Body of pancreas (tissue), 4 donors: ENCODE data around the gene TMEM134.

Experiments used
- CTCF ChIP-seq, 7 experiments: fragments of 450-650 bp in 4 of 7; fragments of 200-600 bp in 3 of 7; sonication (generic) in 3 of 7; IDR thresholded peaks; one replicate each; pipeline ENCODE4 v1.5.1; 2016 to 2019; ENCODE audit warnings: antibody characterized with exemption in 7 of 7
- POLR2A ChIP-seq, 3 donors: fragments of 450-650 bp; IDR thresholded peaks; one replicate each; pipeline ENCODE4 v1.6.1; 2016; ENCODE audit warnings: antibody characterized with exemption in 3 of 3, mild to moderate bottlenecking in 2 of 3

DNA sequence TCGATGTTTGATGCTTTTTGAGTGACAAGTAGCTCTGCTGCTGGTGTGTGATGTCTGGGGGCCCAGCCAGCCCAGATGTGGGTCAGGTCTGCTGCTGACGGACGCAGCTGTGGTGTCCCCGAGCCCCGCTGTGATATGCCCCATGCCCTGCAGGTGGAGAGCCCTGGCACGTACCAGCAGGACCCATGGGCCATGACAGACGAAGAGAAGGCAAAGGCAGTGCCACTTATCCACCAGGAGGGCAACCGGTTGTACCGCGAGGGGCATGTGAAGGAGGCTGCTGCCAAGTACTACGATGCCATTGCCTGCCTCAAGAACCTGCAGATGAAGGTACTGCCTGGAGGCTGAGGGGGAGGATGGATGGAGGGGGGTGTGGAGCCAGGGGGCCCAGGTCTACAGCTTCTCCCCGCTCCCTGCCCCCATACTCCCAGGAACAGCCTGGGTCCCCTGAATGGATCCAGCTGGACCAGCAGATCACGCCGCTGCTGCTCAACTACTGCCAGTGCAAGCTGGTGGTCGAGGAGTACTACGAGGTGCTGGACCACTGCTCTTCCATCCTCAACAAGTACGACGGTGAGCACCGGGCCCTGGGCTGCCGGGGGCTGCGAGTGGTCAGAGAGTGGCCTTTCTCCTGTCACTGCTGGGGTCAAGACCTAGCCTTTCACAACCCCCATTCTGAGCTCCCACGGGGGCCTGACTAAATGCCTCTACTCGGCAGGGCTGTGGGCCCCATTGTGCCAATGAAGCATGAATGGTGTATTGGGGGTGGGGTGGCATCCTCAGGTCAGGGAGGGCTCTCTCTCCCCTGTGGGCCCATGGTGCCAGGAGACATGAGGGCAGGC is 21.1 kb upstream of the TMEM134 start:
- no peak for TF ChIP-seq CTCF (IDR thresholded peaks at IDR 0.05)
- TF ChIP-seq POLR2A (IDR thresholded peaks at IDR 0.05): no peak
